Middle frontal gyrus (tissue), 1 donor: ENCODE results near the gene CST3.
A peak's percentile ranks its signal among the peaks of the same experiment; 100 is the strongest.
"Not testable (repeated sequence)": the region's sequence is repeated elsewhere in the genome, so short reads cannot be mapped to it uniquely, and the experiment has no call there.

Source experiments
- DNase-seq: peaks from one replicate; pipeline ENCODE4 v3.0.0-alpha.2; 2015; ENCODE audit warnings: low spot score; ENCODE audit errors: extremely low spot score

CST3 gene

GRCh38 chr20:23629017-23629541, 8.7 kb downstream of the CST3 start:
- no peak for DNase-seq

GRCh38 chr20:23628402-23629016, 9.2 kb downstream of the CST3 start:
- no peak for DNase-seq

DNA sequence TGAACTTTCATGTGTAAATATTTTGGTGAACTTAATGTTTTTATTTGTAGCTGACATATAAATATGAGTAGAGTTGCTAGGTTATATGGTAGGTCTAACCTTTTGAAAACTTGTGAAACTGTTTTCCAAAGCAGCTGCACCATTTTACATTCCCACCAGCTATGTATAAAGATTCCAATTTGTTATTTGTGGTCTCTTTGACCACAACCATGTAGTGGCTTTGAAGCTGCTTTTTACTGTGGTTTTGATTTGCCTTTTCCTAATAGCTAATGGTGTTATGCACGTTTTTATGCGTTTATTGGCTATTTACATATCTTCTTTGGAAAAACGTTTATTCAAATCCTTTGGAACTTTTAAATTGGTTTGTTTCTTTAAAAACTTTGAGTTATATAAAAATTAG, 10.3 kb downstream of the CST3 start:
- DNase-seq: no peak

DNA sequence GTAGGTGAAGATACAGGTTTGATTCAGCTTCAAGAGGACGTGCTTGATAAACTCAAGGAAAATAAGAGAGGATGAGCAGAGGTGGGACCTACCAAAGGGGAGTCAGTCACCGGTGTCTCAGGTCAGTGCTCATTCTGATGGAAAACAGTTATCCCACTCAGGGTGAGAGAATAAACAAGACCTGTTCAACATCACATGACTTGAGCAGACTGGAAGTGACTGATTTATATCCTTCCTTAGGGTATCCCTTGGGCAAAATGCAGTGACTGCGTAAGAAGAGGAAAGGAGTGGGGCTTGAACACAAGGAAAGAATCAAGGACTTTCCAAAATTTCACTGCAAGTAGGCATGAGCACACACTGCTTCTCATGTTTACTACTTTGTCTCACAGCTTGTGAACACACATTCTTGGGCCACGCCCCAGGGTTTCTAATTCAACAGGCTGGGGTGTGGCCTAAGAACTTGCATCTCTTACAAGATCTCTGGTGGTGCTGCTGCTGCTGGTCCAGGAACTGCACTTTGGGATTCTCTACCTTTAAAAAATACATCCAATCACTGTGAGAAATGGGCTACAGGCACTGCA, 11.6 kb downstream of the CST3 start:
- DNase-seq: no peak

DNA sequence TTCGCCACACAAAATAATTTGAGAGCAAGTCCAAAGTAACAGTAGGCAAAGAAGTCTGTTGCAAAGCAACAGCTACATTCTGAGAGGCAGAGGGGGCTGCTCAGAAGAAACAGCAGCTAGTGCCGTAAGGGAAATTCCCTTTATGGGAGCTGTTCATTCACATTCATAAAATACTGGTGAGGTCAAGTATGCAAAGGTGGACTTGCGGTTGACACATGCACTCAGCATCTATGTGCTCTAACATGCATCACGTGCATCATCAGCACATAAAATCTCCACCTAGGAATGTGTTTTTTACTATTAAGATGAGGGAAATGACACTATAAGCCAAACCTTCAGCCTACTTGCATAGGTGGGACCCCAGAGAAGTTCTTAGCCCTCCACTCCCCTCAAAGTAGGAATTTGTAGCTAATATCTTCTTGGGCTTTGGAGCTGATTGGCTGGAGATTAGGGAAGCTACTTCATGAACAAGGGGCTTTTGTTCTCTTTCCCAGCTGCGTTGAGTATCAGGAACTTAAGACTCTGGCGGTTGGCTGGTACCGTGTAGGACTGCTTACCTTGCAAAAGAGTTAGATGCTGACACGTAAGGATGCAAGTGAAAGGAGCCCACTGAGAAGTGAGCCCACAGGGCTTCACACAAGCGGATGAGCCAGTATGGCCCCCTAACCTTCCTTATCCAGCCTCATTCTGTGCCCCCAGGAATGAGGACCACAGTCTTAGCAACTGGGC, 12.4 kb downstream of the CST3 start:
- no peak for DNase-seq

DNA sequence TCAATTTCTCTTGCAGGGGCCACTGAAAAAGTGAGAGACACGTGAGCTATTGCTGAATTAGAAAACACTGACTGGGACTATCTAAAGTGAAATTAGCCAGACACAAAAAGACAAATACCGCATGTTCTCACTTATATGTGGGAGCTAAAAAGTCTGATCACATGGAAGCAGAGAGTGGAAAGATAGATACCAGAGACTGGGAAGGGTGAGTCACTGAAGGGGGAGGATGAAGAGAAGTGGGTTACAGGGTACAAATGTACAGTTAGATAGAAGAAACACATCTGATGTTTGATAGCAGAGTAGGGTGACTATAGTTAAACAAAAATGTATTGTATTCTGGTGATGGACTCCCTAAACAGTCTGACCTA, 13.4 kb downstream of the CST3 start:
- DNase-seq: no peak

DNA sequence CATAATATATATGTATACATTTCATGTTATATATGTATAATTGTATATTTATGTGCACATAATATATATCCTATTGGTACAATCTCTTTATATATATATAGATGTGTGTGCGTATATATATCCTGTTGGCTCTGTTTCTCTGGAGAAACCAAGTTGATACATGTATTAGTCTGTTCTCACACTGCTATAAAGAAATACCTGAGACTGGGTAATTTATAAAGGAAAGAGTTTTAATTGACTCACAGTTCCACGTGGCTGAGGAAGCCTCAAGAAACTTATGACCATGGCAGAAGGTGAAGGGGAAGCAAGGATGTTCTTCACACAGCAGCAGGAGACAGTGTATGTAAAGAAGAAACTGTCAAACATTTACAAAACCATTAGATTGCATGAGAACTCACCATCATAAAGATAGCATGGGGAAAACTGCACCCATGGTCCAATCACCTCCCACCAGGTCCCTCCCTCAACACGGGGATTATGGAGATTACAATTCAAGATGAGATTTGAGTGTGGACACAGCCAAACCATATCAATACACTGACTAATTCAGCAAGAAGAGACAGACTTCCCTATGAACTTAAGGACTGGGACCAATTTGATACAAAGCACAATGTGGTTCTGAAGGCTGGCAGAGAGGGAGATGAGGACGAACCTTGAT, 14.0 kb downstream of the CST3 start:
- DNase-seq: no peak

- no peak for DNase-seq
Measured at GRCh38 chr20:23622839-23623343, 14.9 kb downstream of the CST3 start.

DNA sequence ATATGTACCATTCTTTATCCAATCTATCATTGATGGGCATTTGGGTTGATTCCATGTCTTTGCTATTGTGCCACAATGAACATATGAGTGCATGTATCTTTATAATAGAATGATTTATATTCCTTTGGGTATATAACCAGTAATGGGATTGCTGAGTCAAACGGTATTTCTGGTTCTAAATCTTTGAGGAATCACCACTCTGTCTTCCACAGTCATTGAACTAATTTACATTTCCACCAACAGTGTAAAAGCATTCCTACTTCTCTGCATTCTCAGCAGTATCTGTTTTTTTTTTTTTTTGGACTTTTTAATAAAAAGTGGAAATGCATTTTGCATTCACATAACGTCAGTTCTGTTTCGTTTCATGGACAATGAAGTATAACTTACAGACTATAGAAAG, 15.4 kb downstream of the CST3 start:
- DNase-seq: not testable (repeated sequence)

GRCh38 chr20:23620670-23621386, 16.9 kb downstream of the CST3 start:
- DNase-seq: not testable (repeated sequence)

DNA sequence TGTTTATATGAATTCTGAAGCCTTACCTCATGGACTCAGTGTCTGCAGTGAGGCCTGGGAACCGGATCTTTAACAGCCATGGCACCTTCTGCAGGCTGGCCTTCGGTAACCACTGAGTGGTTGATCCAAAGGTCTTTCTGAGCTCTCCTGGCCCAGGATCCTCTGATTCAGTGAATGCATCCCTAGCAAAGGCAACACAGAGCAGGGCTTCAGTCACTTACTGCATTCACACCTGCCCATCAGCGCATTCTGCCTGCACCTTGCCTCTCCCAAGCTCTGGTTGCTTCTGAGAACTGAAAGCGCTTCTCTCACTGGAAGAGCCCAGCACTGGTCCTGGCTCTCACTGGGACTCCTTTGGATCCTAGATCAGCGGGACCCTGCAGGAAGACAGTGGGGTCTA, 23.6 kb downstream of the CST3 start:
- no peak for DNase-seq

GRCh38 chr20:23613676-23614075, 24.1 kb downstream of the CST3 start:
- DNase-seq: no peak

DNA sequence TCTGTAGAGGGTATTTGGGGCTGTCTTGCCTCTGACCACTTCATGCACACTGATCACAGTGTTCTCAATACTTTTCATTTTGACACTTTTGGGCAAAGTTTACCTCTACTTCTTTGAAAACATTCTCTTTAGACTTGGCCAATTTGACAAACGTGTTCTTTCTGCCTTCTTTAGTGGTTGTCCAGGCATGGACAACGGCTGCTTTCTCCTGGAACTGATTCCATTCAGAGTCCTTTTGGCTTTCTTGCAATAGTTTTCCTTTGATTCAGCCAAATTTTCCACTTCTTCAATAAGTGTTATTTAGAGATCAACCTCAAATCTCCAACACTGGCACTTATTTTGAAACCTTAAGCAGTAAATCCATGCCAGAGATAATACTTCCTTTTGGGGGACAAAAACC, 25.4 kb downstream of the CST3 start:
- no peak for DNase-seq

GRCh38 chr20:23609486-23610109, 28.2 kb downstream of the CST3 start:
- DNase-seq: no peak

GRCh38 chr20:23608251-23608846, 29.4 kb downstream of the CST3 start:
- no peak for DNase-seq

DNA sequence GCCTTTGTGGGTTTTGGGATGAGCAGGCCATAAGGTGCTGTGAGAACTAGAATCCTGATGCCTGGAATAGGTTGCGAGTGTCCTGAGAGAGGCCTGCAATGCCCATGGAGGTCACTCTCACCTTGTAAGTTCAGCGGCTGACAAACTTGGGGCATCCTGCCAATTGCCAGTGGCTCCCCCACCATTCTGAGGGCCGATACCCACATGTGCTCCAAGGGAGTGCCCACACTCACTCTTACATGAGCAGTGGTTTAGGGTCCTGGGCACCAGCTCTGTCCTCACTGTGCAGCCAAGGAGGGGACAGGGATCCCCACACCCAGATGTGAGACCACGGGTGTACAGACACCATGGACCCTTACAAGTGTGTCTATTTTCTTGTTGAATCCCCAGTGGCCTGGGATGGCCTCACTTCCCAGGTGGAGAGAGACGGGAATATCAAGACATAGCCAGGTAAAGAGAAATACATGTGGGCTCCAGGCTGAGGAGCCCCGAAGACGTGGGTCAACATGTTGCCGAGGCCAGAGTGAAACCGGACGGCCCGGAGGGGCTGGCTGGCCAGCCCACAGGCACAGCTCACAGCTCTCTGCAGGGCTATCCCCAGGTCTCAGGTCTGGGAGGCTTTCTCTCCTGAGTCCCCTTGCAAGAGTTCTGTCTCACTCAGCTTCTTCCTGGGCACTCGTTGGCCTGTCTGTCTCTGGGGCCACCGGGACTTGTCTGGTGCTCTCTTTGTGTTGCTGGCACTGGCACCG, 30.1 kb downstream of the CST3 start:
- DNase-seq: no peak

DNA sequence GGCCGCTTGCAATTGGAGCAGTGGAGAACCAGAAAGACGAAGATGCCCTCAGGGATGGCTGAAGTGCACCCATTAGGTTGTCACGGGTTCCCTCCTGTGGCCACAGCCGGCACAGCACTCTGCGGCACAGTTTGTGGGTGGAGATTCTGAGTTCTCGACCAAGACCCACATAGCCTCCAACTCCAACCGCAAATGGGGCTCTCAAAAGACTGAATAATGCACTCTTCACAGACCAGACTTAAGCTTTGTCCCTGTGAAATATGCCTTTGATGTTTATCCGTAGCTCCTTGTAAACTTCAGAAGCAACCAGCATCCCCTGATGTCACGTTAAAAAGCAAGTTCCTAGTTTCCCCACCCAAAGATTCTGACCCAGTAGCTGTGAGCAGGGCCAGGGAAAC, 31.1 kb downstream of the CST3 start:
- peak; percentile 55 for DNase-seq

DNA sequence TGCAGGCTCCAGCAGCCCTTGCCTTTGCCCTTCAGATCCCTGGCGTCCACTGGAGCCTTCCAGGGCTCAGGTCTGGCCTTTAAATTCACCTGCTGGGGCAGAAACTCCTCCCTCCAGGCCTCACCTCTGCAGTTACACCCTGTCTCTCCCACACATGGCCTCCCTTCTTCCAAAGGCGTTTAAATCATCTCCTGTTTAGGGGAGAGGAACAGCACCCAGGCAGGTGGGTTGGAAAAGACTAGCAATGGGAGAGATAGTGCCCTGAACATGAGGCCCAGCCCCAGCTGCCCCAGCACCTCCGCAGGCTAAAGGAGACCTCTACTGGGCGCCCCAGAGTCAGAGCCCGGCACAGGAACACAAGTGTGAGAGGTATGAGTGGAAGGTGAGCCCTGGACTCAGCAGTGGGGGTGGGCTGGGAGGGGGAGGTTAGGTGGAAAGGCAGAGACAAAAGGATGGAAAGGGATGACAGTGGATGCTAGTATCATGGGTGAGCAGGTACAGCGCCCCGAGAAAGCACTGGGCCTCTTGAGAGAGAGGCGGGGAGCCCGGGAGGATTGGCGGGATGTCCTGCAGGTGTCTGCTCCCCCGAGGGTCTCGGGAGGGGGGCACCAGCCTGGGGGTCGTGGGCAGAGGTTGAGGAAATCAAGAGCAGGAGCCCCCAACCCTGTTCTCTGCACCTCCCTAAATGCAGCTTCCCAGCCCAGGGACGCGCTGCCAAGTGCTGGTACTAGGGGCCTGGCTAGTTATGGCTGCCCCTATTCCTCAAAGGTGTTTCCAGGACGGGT, 31.7 kb downstream of the CST3 start, which contains the start of gene CST9:
Gene CST9 (minus strand): TSS at position 51 of the 785 bp plus-strand sequence. CDS start 53 bp downstream, outside the sequence.
- DNase-seq: no peak

GRCh38 chr20:23604306-23604705, 33.4 kb downstream of the CST3 start:
- no peak for DNase-seq
